NCI-H748 treated with DMSO at 0.1 percent for 48 hours (cell line): ENCODE data around the gene STK39.

Experiments used
- DNase-seq: peaks from one replicate; lab custom pipeline; 2025; lab: John Stamatoyannopoulos, UW

Gene STK39

DNA sequence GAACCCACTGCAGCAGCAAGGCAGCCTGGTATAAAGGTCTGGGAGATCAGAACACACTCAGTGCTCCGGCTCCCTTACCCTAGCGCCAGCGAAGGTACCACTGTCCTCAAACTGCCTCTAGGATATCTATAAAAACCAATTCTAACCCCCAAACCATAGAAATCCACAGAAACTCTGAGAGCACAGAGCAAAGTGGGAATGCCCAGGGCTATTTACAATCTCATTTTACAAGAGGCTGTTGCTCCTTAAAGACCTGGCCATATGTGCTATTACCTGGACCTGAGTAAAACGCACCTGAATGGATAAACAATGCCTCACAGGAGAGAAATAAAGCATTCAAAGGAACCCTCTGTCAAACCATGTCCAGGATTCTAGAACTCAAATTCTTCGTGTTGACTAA, 4.3 kb downstream of the STK39 start:
- no peak for DNase-seq

DNA sequence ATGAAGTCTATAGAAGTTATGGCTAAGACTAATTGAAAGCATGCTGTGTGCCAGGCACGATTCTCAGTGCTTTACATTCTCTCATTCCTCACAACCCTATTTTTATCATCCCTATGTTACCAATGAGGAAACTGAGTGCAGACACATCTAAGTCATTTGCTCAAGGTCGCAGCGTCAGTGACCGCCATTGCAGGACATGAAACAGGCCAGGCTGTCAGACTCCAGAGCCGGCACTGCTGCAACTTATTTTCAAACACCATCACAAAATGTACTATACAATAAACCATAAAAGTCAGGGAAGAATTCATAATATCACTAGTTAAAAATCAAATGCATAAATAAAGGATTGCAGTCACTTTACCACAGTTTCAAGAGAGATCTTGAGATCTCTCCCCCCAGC, 5.6 kb downstream of the STK39 start:
- no peak for DNase-seq

DNA sequence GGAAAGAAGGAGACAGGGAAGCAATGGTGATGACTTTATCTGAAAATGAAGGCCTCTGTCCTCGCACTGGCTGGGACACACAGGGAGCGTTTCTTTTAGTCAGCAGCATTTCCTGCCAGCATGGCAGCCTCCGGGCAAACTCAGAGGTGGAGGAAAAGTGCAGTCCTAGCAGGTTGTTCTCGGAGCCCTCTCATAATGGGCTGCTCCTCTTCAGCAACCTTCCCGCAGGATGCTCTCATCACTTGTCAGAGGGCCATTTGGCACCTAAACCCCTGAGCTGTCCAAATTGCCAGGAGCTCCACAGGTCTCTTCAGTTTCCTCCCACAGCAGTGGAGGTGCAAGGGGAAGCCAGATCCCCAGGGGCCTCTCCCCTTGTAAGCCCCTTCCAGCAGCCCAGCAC, 6.2 kb downstream of the STK39 start:
- DNase-seq: no peak

DNA sequence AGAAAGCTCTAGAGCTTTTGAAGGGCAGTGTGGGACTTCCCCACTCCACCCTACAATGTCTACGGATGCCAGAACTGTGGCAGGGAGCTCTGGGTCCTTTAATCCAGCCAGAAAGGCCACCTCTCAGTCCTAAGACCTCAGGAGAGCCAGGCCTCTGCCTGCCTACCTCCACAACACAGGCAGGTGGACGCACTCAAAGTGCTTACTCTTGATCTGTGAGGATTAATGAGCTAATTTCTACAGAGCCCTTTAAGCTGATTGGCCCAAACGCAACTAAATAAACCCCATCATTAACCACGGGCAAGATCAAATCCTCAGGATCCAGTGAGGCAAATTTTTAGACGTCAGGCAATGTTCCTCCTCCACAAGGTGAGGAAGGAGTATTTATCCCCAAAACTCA, 8.1 kb downstream of the STK39 start:
- DNase-seq: no peak

DNA sequence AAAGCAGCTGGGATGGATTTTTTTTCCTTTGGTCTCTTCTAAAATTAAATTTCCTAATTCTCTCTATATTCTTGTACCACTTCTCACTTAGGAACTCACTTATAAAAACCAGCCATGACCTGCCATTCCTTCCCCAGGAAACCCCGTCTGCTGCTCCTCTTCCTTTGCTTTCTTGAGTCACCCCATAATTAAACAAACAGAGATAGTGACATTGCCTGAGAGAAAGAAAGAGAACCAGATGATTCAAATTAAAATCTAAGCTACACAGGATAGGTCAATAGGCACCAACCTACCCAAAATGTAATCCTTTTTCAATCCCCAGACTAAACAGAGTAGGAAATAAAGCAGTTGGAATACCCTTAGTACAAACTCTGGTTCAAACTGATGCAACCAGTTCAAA, 9.7 kb downstream of the STK39 start:
- DNase-seq: no peak

DNA sequence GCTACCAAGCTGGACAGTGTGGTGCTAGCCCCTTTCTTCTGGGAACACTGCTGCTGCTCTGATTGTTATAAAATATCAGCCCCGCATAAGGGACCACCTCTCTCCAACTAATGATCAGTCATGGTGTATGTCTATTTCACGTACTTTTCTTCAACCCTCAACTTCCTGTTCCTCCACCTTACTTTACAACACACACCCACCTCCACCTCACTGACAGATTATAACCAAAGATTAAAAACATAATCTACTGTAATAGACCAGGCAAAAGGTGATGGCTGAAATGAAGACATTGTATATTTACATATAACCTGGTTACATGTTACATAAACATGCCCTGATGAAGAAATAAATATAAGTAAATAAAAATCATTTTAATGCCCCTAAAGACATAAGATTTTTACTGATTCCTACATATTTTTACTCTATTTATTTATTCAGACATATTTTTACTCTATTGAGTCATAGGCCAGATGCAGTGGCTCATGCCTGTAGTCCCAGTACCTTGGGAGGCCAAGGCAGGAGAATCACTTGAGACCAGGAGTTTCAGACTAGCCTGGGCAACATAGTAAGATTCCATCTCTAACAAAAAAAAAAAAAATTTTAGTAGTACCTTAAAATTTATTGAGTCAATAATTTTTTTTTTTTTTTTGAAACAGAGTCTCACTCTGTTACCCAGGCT, 12.8 kb downstream of the STK39 start:
- DNase-seq: no peak

DNA sequence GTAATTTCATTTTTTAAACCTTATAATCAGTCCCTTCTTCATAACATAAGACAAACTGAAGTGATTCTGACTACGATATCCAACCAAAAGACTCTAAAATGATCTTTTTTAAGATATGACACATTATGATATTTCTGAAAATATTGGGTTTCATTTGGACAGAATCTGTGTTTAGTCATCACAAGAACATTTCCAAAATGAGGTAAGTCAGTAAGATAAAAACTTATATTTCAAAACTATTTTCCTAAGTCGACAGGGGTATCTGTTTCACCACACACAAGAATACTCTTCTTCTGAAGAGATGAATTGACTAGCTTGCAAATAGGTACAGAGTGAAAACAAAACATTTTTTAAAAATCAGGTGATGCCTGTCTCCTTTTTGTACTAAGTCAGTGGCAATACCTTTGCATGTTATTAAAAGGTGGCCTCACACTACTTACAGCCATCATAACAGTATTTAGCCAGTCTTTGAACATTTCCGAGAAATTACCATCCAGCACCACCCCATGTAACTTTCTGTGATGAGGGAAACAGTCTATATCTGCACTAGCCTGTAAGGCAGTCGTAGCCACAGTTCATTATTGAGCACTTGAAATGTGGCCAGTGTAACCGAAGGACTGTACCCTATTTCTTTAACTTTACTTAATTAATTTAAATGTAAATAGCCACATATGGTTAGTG, 13.5 kb downstream of the STK39 start:
- DNase-seq: no peak

DNA sequence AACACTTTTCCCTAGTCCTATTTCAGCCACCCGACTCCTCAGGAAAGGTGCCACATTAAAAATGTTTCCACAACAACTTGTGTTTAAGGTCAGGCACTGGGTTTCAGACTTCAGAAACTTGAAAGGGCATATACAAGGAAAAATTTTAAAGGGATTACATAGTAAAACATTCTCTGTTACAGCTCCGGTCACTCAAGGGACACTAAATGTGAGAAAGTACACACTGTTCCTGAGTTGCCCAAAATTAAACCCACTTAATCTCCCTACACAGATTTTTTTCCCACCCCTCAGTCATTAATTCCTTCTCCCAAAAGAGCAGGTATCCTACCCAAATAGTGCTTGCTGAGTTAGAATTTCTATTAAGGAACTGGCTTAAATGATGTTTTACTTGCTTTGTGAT, 14.2 kb downstream of the STK39 start:
- no peak for DNase-seq

DNA sequence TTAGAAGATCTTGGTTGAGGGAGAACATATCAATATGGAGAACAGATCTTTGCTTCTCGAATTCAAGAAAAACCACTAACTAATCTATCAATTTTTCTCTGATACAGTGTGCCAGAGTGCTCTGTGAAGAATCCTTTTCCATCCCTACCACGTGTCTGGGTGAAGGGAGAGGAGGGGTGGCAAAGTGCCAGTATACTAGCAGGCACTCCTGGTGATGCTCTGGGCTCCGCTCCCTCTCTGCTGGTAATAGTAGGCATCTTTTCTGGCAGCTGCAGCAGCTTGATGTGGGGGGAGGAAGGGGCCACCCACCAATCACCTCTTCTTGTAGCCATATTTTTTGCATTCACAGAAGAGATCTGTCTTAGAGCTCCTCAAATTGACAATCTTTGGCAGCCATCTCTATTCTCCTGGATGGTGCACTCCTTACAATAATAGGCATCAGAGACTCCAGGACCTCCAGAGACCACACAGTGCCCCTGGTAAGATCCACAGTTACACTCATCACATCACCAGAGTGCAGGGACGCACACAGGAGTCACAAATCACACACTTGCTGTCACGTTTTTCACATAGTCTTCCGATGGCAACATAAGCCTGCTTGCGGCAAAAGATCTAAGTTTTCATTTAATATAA, 15.7 kb downstream of the STK39 start:
- DNase-seq: no peak

DNA sequence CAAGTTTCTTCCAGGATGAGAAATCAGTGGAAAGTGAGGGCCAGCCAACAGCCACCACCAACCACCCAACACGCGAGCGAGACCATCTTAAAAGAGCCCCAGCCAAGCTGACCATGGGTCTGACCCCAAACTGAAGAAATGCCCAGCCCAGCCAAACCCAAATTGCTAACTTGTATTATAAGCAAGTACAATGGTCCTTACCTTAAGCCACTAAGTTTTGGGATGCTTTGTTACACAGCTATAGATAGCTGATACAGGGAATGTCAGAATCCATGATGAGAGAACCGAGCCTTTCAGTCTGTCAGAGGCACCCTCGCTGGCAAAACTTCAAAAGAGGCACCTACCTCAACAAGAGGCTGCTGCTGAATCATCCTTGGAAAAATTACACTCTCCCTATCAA, 17.0 kb downstream of the STK39 start:
- no peak for DNase-seq

DNA sequence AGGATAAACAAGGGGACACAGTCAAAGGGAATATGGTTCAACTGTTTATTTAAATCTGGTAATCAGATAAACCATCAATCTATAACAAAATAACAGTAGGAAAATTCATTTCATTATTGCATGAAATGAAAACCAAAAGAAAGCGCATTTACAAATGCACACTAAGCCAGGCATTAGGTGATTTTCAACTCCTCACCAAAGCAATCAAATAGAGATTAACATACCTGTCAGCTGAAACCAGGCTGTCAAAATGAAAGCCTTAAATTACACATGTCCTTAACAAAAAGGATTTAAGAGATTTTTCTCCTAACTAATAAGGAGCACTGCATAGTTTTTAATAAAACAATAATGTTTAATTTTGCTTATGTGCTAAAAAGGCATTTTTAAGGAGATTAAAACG, 23.0 kb downstream of the STK39 start:
- no peak for DNase-seq

DNA sequence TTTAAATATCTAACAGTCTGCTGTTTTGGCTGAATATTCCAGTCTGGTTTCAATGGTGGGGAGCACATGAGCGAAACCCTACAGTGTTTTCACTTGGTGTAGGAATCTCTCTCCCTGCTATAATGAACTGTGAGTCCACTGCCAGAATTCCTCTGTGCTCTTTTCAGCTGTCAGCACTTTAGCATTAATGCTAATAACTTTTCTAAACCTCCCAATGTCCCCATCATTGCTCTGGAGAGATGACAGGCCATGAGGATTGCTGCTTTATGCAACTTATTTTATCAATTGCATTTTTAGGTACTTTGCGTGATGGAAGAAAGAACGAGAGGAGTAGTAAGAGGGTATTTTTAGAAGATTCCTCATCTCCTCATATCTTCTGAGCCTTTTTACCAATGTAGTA, 25.3 kb downstream of the STK39 start:
- DNase-seq: no peak

DNA sequence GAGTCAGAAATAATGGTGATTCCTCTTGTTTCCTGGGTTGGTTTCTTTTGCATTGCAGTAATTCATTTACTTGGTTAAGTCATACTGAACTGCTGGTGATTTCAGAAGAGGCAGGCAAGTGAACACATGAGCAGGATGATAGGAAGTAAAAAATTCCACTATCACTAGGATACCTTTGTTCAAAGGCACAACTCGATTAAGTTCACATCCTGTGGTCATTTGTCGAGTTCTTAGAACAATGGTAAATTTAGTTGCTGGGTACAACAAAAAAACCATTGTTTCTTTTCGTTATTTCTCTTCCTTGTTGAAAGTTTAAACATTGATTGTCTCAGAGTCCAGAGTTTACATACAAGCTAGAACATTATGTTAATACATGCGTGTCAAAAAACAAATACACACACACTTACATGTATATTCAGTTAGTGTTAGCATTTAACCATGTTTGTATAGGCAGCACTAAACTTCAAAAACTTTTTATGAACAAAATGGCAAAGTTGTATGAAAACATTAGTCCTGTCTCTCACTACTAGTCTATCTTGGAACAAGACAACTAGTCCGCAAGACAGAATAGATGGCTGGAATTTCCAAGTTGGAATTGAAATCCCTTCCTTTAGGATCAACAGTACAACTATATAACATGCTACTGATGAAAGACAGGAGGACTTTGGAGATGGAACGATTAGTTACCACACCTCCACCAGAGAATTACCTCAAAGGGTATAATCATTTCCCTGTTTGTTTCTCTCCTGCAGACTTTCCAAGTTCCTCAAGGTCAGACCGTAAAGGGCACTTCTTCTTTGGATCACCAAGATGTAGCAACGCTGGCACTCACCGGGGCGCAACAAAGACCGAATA, 26.2 kb downstream of the STK39 start:
- DNase-seq: no peak

DNA sequence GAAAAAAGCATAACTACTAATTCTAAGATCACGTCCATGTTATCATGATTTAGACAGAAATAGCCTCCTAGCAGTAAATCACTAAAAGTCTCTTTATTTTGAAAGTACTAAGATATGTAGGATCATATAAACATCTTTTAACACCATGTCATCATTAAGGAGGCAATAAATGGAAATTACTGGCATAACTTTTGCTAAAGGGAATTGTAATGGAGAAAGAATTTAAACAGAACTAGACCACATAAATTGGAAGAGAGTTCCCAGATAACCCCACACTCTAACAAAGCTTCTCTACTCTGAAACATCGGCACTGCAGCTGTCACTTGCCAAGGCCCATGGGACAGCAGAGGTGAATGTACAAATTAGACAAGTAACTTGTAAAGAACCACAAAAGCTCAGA, 29.5 kb downstream of the STK39 start:
- no peak for DNase-seq

DNA sequence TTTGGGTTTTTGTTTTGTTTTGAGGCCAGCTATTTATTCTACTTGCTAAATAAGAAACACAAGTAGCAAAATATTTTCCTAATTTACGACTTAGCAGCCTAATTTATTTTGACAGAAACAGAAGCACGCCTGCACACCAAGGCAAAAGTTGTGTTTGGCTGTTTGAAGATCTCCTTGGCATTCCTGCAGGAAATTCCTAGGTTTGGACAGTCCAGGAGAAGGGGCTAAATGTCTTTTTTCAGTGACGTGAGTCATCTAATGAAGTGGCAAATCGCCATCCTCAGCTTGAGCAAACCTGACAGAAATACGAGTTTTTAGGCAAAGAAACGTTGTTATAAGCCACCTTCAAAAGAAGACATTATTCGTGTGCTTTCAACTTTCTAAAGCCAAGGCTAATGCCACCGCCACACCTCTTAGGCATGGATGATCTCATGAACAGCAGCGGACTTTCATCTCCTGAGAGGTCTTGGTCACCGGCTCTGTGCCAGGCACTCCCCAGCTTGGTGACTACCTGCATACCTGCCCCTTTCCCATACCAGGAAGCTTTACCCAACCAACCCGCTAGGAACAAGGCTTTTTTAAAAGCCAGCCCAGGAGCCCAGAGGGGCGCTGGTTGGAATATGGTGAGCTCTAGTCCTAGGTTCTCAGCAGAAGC, 30.9 kb downstream of the STK39 start:
- no peak for DNase-seq

DNA sequence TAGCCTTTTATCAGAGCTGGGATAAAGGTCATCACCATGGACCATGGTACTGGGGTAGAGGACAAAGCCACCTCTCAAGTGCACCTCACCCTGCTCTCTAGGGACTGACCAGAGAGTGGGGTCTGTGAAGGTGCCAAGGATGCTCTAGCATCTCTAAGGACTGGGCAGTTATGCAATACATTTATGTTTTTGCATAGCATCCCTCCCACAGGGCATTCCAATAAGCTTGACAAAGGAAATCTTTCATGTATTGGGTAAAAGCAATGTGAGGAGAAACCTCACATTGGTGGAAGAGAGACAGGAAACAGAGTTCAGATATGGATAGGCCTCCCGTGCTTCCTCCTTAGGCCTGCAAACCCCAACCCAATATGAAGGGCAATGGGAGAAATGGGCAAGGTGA, 31.6 kb downstream of the STK39 start:
- no peak for DNase-seq

DNA sequence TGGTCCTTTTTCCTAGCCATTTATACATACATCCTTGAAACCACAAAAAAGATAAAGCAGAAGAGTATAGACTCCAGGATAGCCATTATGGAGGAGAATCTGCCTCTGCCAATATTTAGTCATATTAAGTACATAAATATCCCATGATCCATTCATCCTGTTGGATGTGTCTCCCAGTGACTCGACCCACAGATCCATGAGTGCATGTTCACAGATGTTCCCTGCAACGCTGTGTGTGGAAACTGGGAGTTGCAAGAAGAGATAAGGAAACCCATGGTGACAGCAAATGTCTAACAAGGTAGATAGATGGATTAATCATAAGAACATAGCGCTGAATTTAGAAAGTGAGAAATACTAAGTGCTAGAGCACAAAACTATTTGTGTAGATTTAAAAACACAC, 34.5 kb downstream of the STK39 start:
- DNase-seq: no peak

DNA sequence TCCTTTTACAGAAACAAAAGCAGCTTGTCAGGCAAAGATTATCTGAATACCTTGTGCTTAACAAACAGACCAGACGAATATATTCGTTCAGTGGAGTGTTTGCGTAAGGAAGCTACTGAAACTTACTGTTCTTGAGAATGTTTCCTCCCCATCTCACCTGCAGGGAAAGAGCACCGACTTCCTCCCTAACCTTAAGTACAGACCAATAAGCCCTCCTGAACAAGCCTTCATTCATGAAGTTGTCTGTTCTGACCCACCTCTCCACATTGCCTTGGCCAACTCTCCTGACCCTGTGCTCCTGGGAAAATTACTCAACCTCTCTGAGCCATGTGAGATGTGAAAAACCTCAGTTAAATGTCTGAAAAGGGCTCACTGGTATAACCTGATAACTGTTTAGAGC, 35.2 kb downstream of the STK39 start:
- DNase-seq: no peak

DNA sequence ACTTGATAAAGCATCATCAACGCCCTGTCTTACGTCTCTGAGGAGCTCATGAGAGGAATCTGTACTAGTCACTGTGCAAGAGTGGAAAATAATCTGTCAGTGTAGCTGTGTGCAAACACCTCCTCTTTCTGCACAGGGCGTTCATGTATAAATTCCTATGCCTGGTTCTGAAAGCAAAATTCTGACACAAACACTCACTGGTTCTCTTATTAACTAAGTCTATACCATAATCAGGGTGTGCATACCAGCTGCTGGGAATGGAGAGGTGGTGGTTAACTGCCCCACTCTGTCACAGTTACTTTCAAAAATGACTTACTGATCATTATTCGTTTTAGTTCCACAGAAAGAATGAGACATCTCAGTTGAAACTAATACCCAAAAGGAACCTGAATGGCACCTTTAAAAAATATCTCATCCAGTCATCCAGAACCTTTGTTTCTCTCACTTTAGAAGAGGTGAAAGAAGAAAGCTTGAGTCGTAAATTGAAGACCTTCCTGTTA, 35.7 kb downstream of the STK39 start:
- no peak for DNase-seq

DNA sequence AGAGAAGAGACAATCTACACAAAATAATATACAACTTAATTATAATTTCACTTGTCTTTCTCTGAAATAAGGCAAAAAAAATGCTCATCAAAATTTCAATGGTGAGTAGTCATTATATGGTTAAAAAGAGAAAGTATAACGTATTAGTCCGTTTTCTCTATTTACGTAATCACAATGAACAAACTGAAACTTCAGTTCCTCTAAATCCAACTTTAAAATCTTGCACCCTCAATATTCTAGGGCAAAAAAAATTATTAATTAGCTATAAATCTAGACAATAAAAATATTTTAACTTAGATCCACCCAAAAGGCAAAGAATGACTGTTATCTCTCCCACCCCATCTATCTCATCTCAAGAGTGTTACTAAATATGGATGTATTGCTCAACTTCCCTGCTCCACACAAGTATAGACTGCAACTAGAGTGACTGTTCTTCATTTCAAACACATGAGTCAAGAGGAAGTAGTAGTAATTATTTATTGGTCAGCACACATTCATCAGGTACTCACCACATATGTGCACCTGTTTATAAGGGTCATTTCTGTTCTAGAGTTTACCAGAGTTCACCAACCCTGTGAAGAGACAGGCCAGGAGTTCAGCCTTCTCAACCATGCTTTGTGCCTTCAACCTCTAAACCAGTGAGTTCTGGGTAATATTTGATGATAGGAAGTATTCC, 36.4 kb downstream of the STK39 start:
- DNase-seq: no peak

DNA sequence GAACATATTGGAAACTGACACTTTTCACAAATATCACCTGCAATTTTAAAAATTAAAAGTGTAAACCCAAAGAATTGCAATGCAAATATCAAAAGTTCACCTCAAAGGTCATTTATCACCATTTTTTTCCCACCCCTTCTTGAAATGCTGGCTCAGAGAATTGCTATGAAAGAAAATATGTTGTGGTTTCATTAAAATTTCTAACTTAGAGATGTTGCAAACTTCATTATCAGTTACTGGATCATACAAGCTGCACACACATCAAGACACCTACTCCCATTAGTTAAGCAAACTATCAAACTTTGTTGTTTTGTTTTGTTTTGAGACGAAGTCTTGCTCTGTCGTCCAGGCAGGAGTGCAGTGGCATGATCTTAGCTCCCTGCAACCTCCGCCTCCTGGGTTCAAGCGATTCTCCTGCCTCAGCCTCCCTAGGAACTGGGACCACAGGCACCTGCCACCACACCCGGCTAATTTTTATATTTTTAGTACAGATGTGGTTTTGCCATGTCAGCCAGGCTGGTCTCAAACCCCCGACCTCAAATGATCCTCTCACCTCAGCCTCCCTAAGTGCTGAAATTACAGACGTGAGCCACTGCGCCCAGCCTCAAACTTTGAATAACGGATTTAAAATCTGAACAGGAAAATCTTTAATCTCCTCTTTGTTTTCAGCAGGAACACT, 37.0 kb downstream of the STK39 start:
- no peak for DNase-seq
